Stomach (tissue), 4 donors: ENCODE data around the gene DNER.

ENCODE experiments used
- CTCF ChIP-seq, 7 experiments: fragments of 450-650 bp in 4 of 7; fragments of 200-600 bp in 3 of 7; sonication (generic) in 3 of 7; IDR thresholded peaks; one replicate each; pipeline ENCODE4 v1.5.1; 2016 to 2019; ENCODE audit warnings: antibody characterized with exemption in 7 of 7, control low read depth in 2 of 7, mild to moderate bottlenecking in 1 of 7
- EP300 ChIP-seq: sonication (generic); formaldehyde crosslinking; IDR thresholded peaks from one replicate; pipeline ENCODE4 v1.6.1; 2017; ENCODE audit warnings: antibody characterized with exemption
- POLR2A ChIP-seq, 4 donors: fragments of 450-650 bp; IDR thresholded peaks; one replicate each; pipeline ENCODE4 v1.6.1; 2016; ENCODE audit warnings: antibody characterized with exemption in 4 of 4, control low read depth in 2 of 4, mild to moderate bottlenecking in 1 of 4, moderate library complexity in 1 of 4
- POLR2AphosphoS5 ChIP-seq, 3 donors: sonication (generic); formaldehyde crosslinking; IDR thresholded peaks; one replicate each; pipeline ENCODE4 v1.6.1; 2016; ENCODE audit warnings: antibody characterized with exemption in 3 of 3

DNA sequence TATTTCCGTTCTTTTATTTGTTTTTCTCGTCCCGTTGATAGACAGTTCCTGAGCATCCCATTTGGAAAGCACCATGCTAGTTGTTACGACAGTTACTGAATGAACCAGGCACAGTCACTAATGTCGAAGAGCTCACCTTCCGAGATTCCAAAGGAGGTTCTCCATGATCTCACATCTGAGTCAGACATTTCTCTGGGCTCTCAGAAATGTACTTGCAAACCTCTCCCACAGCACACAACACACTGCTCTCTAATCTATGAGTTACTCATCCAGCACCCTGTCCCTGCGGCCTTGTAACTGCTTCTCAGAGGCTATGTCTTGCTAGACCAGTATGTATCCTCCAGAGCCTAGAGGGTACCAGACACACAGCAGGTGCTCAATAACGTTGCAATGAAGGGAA, 174.7 kb downstream of the DNER start:
- TF ChIP-seq CTCF (IDR thresholded peaks at IDR 0.05) (no peak), POLR2A (IDR thresholded peaks at IDR 0.05) (no peak), EP300 (no peak), POLR2AphosphoS5 (IDR thresholded peaks at IDR 0.05) (no peak)
